HG03575 (cell line): ENCODE data around the gene ATP13A4.

ENCODE experiments used
- ATAC-seq: cut with Tn5 transposase; IDR thresholded peaks from one replicate; pipeline ENCODE4 v1.9.1; 2021; ENCODE audit not compliant: unreplicated experiment, insufficient number of reproducible peaks, low FRiP score; ENCODE audit errors: extremely low read depth

The ATP13A4 gene

DNA sequence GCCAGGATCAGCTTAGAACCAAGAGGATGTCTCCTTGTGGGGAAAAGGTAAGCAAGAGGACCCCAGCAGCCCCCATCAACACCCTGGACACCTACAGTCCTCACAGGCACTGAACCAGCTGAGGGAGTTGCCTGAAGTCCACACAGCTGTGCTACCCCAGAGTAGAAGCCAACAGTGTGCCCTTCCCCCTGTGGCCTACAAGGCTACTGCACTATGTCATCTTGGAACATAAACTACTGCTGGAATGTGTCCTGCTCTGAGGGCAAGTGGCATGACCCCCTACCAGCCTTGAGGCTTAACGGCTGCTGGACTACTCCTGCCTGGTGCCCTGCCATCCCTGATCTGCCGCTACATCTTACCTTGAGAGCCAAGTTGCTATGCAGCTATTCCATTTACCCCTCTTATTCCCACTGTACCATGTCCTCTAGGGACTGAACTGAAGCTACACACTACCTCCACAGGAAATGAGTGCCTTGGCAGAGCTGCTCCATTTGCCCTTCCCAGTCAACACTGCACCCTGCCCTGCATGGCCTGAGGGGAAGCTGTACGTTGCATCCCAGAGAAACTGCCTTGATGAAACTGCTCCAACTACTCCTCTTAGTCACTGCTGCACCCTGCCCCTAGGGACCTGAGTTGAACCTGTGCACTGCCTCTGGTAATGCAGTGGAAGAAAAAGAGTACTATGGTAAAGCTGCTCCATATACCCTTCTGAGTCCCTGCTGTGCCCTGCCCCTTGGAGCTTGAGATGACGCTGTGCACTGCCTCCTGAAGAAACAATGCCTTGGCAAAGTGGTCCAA is 135.9 kb downstream of the ATP13A4 start:
- no peak for ATAC-seq

DNA sequence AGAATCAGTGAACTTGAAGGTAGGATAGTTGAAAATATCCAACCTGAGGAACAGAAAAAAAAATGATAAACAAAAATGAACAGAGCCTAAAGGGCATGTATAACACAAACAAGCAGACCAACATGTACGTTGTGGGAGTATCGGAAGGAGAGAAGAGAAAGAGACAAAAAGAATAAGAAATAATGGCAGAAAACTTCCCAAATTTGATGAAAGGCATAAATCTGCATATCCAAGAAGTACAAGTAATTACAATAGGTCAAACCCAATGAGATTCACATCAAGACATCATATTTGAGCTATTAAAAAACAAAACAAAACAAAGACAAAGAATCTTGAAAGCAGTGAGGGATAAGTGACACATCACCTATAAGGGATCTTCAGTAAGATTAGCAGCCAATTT is 138.1 kb downstream of the ATP13A4 start:
- no peak for ATAC-seq

- ATAC-seq = no peak
Measured at GRCh38 chr3:193407688-193408087, 147.0 kb downstream of the ATP13A4 start.

DNA sequence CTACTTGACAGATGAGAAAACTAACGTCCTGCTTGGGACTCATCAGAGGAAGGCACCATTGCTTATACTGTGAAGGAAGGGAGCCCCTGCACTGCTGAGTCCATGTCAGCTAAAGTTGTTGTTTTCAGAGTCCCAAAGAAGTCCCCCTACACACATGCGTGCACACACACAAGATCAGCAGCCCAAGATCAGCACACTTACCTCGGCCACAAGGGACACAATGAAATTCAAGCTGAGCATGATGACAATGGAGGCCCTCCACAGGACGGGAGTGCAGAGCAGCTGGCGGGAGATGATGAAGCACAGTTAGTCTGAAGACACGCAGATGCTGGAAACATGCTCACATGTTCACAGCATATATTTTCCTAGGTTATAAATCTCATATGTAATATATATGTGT is 147.6 kb downstream of the ATP13A4 start:
- ATAC-seq = no peak

DNA sequence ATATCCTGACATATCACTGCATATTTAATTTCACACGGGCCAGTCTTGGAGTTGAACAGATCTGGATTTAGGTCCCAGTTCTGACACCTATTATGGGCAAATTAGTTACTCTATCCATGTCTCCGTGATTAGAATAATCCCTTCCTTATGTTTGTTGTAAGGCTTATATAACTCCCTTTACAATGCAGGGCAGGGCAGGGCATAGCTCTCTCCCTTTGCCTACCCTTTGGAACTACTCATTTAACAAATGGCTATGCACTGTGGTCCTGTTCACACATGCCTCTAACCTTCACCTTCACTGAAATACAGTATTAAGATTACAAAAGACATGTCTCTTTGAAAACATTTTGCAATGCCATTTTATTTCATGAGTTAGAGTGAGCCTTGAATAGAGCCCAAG is 151.4 kb downstream of the ATP13A4 start:
- no peak for ATAC-seq

DNA sequence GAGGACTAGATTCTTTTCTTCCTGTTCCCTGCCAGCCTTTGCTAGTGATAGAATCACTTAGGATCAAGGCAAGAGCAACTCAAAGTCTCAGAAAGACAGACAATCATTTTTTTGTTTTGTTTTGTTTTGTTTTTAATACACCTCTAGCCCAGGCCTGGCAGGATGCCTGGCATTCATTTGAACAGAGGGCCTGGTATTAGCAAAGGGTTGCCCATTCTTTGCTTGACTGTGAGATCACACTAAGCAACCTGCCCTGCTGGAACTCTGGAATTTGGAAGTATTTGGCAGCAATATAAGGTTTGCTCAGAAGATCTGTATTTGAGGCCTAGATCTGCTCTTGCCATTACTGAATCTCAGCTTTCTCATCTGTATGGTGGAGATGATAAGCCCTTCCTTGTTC is 154.4 kb downstream of the ATP13A4 start:
- no peak for ATAC-seq

GRCh38 chr3:193396451-193397244 is 158.0 kb downstream of the ATP13A4 start:
- ATAC-seq = no peak

DNA sequence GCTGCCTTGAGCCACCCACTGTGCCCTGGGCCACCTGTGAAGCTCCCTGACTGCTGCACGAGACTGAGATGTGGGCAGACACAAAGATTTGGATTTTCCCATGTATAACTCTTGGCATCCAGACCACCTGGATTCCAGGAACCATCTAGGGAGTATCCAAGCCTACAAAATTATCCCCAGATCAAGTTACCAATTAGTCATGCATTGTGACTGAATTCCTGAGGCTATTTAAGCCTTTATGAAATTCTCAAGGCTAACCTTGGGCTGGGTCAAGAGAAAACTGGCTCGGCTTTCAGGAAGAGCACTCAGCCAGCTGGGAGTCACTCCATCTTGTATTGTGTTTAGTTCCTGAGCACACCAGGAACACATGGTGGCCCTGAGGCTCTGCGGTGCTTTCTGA is 162.8 kb downstream of the ATP13A4 start:
- no peak for ATAC-seq

DNA sequence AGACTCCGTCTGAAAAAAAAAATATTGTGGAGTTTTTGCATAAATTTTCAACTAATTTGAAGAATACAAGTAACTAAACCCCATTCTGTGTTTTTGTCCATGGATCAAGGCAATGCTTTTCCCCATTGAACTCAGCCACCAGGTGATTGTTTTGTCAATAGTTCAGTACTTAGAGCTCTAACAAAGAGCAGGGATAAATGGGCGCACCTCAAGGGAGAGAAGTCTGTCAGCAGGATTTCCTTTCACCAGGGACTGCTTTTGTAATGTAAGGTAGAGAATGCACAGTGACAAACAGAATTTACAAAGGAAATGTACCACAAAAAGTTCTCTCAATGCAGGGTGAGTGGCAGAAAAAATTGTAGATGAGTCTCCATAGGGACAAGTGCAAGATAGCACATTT is 165.4 kb downstream of the ATP13A4 start:
- no peak for ATAC-seq

- ATAC-seq = no peak
Measured at GRCh38 chr3:193388361-193388760, 166.3 kb downstream of the ATP13A4 start.

DNA sequence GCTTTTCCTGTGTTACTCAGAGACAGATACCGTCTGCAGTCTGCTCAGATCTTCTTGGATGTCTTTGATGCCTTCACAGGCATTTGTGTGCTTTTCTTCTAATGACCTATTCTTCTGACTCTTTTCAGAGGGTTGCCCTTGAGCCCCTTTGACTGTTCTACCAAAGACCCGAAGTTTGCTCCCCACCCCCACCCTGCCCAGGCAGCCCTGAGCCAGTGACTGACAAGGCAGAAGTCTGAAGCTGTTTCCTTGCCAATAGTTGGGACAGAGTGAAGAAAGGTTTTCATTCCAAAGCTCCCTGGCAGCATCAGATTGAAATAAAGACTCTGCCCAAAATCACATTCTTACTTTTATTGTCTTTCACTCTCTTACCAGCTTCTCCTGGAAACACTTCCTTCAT is 167.1 kb downstream of the ATP13A4 start:
- no peak for ATAC-seq

DNA sequence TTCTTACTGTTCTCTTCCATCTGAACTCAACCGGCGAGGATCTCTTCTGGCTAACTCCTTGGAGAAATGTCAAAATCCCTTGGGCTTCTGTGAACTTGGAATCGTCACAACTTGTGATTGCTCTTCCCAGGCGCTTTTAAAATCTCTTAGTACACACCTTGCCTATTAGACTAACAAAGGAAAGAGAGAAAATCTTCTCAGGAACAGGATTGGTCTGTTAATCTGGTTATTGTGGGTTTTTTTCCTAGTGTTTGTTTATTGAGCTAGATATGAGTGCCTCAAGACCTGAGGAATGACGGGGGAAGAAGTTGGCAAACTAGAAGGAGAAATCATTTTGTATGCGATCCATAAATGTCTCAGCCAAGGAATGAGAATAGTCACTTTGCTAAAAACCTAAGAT is 176.0 kb downstream of the ATP13A4 start, which contains the start of gene ATP13A5:
TSS of gene ATP13A5 (minus strand) at position 48 of the 400 bp plus-strand sequence. CDS start at position 20, 28 bp downstream.
- ATAC-seq = no peak

DNA sequence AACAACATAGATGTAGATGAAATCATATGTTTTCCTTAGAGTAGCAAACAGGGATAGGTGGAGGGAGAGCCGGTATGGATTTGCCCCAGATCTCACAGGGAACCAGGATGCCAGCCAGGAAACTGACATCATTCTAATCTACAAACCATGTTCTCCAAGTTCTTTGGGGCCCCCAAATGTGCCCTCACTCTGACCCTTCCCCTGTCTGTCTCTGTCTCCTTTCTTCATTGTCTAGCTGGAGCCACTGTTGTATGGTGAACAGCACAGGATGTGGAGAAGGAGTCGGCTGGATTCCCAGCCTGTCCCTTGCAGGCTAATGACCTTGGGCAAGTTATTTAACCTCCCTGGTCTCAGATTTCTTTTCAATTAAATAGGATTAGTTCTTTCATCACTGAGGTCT is 177.1 kb downstream of the ATP13A4 start:
- ATAC-seq = no peak

DNA sequence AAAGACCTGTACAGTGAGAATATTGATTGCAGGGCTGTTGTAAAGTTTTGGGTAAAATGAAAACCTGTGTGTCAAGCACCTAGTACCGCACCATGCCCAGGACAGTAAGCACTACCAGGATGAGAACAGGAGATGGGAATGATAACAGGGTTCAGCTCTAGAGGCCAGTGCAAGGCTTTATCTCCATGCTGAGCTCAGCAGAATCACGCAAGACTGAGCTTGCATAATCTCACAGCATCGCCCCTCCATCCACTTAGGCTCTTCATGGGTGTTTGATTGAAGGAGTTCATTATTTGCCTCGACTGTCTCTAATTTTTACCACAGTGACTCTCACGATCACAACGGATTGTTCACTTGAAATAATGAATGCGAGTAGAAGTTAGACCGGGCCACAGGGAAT is 179.1 kb downstream of the ATP13A4 start:
- ATAC-seq = no peak

- no peak for ATAC-seq
Measured at GRCh38 chr3:193372783-193373182, 181.9 kb downstream of the ATP13A4 start.

DNA sequence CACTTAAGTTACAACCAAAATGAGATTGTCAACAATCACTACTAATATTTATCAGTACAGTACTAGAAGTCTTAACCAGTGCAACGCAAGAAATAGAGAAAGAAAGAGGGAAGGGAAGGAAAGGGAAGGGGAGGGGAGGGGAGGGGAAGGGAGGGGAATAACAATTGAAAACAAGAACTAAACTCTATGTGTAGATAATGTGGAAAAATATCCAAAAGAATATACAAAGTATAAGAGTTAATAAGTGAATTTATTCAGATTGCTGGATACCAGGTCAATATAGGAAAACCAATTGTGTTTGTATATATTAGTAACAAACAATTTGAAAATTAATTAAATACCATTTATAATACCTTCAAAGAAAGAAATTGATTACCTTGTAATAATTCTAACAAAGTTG is 186.8 kb downstream of the ATP13A4 start:
- ATAC-seq = no peak

GRCh38 chr3:193357291-193357690 is 197.4 kb downstream of the ATP13A4 start:
- ATAC-seq = no peak

DNA sequence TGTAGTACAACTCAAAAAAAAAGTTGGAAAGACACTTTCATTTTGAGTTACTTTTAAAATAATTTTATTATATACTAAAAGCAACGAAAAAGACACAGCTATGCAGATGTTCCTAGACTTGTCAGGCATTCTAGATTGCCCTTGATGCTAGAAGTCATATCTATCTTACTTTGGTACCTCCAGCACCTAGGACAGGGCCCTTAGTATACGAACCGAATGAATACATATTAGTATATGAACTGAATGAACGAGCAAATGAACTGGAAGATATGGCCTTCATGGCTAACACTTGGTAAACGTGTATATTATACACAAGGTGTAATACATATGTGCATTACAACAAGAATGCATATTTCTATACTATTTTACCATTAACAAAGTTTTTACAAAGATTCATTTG is 200.3 kb downstream of the ATP13A4 start:
- no peak for ATAC-seq
